Mesenteric fat pad (tissue), 1 donor: Measurements from ENCODE around the gene NCKAP5. TPM values are rescaled to one million over a fixed set of nuclear protein-coding genes. Genes with fewer than 3 reads are reported as not detected.
"Not testable (repeated sequence)": the region's sequence is repeated elsewhere in the genome, so short reads cannot be mapped to it uniquely, and the experiment has no call there.

Experiments
- DNase-seq: peaks from one replicate; pipeline ENCODE4 v3.0.0-alpha.2; 2020; ENCODE audit warnings: low spot score
- total RNA-seq: library from RNA; stranded (reverse); fragmentation: NEBNext Ultra II Directional; extraction: Animal tissue kit (Norgen Biotek cat#: 25700); gene quantifications from one replicate; pipeline ENCODE4 v1.2.1, GENCODE V29; 2021
- donor health status: DM: yes; HTN: yes; CAD: no.

NCKAP5 gene
- total RNA-seq, 1 donor from 2014 or later = 1.7 TPM

DNA sequence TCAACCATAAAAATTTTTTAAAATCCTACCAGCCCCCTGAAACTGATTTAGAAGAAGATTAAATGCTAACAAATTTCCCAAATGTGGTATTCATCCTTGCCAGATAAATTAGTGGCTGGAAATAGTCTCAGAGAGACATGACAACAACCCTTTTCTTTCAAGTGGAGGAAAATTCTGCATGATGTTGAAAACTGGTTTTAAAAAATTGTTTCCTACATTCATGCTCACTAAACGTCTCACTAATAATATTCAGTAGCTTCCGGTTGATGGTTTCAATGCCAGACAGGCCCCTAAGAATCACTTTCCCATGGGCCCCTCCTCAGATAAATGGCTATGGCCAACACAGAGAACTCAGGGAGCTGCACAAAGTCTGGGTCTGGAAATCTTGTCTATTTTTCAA, 43.2 kb downstream of the NCKAP5 start:
- no peak for DNase-seq

GRCh38 chr2:133523406-133523805, 44.9 kb downstream of the NCKAP5 start:
- no peak for DNase-seq

GRCh38 chr2:133522204-133522603, 46.1 kb downstream of the NCKAP5 start:
- DNase-seq = no peak

DNA sequence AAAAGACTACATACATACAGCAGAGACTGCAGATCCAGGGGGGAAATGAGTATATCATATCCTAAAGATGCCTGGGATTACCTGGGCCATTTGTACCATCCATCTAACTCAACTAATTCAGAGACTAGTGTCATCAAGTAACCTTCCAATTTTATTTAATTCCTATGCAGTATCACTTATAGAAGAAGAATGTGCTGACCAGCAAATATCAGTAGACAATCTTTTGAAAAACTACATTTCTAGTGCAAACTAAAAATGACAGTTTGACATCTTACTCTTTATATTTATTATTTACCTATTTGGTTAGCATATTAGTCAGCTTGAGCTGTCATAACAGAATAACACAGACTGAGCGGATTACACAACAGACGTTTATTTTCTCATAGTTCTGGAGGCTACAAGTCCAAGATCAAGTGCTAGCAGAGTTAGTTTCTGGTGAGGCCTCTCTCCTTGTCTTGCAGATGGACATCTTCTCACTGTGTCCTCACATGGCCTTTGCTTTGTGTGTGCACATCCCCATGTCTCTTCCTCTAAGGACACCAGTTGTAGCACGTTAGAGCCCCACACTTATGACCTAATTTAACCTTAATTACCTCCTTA, 47.0 kb downstream of the NCKAP5 start:
- DNase-seq = no peak

- not testable (repeated sequence) for DNase-seq
Measured at GRCh38 chr2:133519677-133520076, 48.6 kb downstream of the NCKAP5 start.

GRCh38 chr2:133518700-133519344, 49.4 kb downstream of the NCKAP5 start:
- DNase-seq = no peak

DNA sequence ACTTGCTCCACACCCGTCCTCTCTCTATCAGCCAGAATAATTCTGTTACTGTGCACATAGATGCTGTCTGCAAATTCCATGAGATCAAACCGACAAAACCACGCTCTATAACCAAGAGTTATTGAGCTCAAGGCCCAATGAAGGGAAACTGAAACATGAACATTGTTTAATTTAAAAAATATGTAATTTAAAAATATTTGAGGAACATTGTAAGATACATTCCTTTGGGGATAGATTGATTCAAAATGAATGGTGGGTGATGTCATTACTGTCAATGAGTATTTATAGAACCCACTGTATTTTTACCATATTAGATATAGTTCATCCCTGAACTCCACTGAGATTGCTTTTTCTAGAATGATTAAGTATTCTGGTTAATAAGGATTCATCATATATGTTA, 50.4 kb downstream of the NCKAP5 start:
- DNase-seq = no peak

DNA sequence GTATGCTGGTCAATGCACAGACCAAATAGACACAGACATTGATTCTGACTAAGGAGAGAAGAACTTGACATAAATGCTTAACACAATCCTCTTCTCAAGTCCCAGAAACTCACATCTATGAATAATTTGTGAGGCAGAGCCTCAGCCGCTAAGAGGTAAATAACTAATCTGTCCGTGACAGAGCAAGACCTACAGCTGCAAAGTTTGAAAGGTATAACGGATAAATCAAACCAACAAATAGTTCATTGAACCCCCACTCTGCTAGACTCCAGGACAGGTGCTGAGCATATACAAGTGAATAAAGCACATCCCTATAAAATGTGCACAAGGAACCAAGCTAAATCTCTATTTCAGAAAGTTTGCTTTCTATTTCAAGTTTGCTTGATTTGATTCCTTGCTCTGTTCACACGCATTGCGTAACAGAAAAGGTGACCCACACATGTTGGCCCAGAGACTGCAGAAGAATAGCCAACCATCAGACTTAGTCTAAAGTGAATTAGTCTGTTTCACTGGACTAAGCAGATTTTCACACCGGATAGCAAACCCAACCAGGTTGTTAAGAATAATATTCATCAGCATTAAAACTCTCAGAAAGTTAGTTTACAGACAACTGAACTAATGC, 51.7 kb downstream of the NCKAP5 start:
- no peak for DNase-seq

DNA sequence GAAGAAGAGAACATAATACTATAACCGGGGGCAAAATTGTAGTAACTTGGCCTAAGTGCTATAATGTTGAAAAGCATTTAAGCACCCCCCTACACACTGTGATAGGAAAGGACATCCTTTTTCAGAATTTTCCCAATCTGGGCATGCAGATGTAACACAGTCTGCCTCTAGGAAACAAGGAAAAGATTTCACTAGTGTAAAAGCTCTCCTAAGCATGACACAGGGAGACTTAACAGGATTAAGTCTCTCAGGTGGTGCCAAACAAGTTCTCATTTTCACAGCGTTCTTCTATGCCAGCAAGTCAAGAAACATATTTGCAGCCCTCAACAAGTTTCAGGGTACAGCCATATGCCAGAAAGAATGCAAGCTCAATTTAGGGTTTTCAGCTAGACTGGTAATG, 53.0 kb downstream of the NCKAP5 start:
- DNase-seq = no peak

- DNase-seq = no peak
Measured at GRCh38 chr2:133513893-133514292, 54.4 kb downstream of the NCKAP5 start.

DNA sequence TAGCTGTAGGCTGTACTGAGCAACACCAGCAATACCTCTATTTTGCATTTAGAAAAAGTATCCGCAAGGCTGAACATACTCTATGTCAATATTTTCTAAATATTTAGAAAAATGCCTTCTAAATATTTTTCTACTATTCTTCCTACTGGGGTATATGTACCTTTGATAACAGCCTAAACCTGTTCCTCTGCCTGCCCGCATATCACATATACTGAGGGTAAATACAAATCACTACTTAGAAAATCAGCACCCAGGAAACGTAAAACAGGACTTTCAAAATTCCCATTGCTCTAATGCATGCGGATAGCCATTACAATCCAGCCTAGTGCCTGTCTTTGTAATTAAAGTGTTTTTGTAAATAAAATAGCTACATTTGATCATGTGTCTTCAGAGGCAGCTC, 56.1 kb downstream of the NCKAP5 start:
- no peak for DNase-seq

DNA sequence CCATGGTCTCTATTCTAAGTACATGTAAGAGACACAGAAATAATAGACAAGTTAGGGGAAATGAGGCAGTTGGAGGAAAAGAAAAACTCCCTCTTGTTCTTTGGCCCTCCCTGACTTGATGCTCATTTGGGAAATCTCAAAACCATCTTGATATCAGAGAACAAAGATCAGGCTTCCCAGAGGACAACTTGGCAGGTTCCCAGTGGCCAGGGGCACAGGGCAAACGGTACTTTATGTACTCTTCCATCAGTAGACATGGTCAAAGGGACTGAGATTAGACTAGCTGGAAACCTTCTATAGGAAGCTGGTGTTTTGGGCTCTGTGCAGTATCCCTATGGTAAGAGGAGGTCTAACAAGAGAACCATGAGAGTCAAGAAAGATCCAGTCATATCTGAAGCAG, 56.6 kb downstream of the NCKAP5 start:
- no peak for DNase-seq

GRCh38 chr2:133509777-133510176, 58.5 kb downstream of the NCKAP5 start:
- no peak for DNase-seq

GRCh38 chr2:133508546-133509165, 59.6 kb downstream of the NCKAP5 start:
- no peak for DNase-seq

DNA sequence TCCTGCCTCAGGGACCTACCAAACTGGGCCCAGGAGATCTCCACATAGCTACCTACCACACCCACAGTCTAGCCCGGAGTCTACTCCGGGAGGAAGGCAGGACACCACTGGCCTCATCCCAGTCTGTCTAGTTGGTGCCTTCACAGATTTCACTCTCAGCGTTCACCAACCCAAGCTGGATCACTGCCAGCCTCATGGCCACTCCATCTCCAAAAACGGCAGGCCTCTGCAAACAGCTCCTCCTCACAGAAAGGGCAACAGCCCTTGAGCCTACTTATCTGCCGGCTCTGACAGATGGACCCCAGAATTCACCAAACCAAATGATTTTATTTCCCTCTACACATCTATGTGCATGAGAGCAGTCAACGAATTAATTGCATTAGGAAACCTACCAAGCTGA, 61.3 kb downstream of the NCKAP5 start:
- DNase-seq = no peak

- no peak for DNase-seq
Measured at GRCh38 chr2:133504566-133505505, 63.4 kb downstream of the NCKAP5 start.

DNA sequence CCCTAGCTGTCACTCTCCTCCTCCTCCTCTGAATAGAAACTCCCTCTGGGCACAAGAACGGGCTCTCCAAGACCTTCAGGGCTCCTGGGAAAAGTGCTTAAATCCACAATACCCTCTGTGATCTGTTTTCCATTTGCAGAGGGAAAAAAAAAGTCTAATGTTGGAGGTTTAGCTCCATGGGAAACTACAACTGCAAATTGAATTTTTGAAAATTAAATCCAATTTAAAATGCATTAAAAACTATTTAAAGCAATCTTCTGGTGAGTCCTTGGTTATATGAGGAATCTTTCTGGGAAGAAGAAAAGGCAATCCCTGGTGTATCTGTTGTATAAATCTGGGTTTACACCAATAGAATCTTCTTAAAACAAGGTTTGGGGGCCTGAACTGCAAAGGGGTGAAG, 64.3 kb downstream of the NCKAP5 start:
- no peak for DNase-seq

DNA sequence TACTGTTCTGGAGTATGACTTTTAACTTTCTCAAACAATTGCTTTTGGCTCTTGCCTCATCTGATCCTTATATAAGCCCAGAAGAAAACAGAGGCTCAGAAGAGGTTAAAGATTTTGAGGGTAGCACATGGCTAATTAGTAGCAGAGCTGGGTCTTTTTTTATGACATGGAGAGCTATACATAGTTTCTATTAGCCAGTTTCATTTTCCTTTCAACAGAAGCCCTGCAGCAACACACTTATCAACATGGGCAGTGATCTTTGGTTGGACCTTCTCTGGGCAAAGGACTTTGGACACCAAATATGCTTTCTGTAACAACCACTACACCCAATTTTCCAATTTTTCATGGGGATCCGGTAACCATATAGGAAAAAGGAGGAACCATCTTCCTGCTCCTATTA, 64.9 kb downstream of the NCKAP5 start:
- no peak for DNase-seq

- no peak for DNase-seq
Measured at GRCh38 chr2:133502678-133503077, 65.6 kb downstream of the NCKAP5 start.

DNA sequence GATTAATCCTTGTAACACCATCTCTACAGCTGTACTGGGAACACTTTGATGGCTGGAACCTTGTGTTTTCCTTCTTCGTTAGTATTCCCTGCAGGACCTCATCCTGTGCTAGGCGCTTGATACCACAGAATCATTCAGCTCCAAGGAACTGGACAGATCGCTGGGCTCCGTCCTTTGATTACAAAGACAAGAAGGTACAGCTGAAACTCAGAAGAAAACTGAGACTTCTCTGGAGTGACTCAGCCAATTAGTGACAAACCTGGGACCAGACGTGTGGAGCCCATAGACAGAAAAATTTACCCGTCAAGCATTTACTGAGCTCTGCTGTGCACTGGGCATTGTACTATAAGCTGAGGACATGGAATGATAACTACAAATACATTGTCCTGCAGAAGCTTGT, 67.3 kb downstream of the NCKAP5 start:
- DNase-seq = no peak
